Keratinocyte (primary cell): ENCODE data around the gene MAN2C1. TPM values are rescaled to one million over a fixed set of nuclear protein-coding genes. Genes with fewer than 3 reads are reported as not detected.

Experiments used
- DNase-seq: peaks from one replicate; pipeline ENCODE4 v3.0.0-alpha.2; 2011; ENCODE audit warnings: low read depth, missing footprints, low spot score
- FAIRE-seq: peaks from 2 replicates; lab custom pipeline; 2011; peaks lifted over from hg19 to GRCh38; lab: Jason Lieb, UNC
- H2AFZ ChIP-seq: 2 replicates; pipeline ENCODE4 v1.6.0; 2012; ENCODE audit warnings: low read length, control low read depth, inconsistent platforms; ENCODE audit not compliant: control insufficient read depth
- H3K27ac ChIP-seq: 2 replicates; pipeline ENCODE4 v1.5.1; 2011; ENCODE audit warnings: low read length; ENCODE audit not compliant: control insufficient read depth, insufficient read depth
- H3K27me3 ChIP-seq: 3 replicates; pipeline ENCODE4 v1.6.0; 2011; ENCODE audit warnings: low read length; ENCODE audit not compliant: control insufficient read depth, insufficient read depth; ENCODE audit errors: extremely low read depth
- H3K36me3 ChIP-seq, 2 experiments: 2 replicates in 1 of 2; 3 replicates in 1 of 2; pipeline ENCODE4 v1.5.1; 2011; ENCODE audit warnings: low read length in 2 of 2, mild to moderate bottlenecking in 1 of 2; ENCODE audit not compliant: control insufficient read depth in 2 of 2, insufficient read depth in 2 of 2; ENCODE audit errors: extremely low read depth in 1 of 2
- H3K4me1 ChIP-seq: 3 replicates; pipeline ENCODE4 v1.5.1; 2011; ENCODE audit warnings: low read length; ENCODE audit not compliant: control insufficient read depth, insufficient read depth; ENCODE audit errors: extremely low read depth
- H3K4me2 ChIP-seq: 3 replicates; pipeline ENCODE4 v1.6.0; 2011; ENCODE audit warnings: low read depth, low read length; ENCODE audit not compliant: control insufficient read depth, insufficient read depth; ENCODE audit errors: extremely low read depth
- H3K4me3 ChIP-seq, 3 experiments: fragments of 200-600 bp in 1 of 3; sonication (generic) in 1 of 3; 2 replicates in 2 of 3; 3 replicates in 1 of 3; pipeline ENCODE4 v1.5.1; 2011 to 2016; ENCODE audit warnings: low read length in 3 of 3, mild to moderate bottlenecking in 3 of 3, control low read depth in 2 of 3, inconsistent platforms in 1 of 3, low read depth in 1 of 3, mixed read lengths in 1 of 3, mixed run types in 1 of 3, moderate library complexity in 1 of 3; ENCODE audit not compliant: control insufficient read depth in 2 of 3, insufficient read depth in 2 of 3; ENCODE audit errors: extremely low read depth in 1 of 3
- H3K79me2 ChIP-seq: 2 replicates; pipeline ENCODE4 v1.6.0; 2012; ENCODE audit warnings: low read length; ENCODE audit not compliant: control insufficient read depth, insufficient read depth
- H3K9ac ChIP-seq: 3 replicates; pipeline ENCODE4 v1.6.0; 2011; ENCODE audit warnings: low read length; ENCODE audit not compliant: control insufficient read depth, insufficient read depth; ENCODE audit errors: extremely low read depth
- H3K9me1 ChIP-seq: 3 replicates; pipeline ENCODE4 v1.6.0; 2011; ENCODE audit warnings: low read length; ENCODE audit not compliant: control insufficient read depth, insufficient read depth; ENCODE audit errors: extremely low read depth
- H3K9me3 ChIP-seq: 2 replicates; pipeline ENCODE4 v1.5.1; 2012; ENCODE audit warnings: low read depth, low read length; ENCODE audit not compliant: control insufficient read depth
- H4K20me1 ChIP-seq: 3 replicates; pipeline ENCODE4 v1.6.0; 2011; ENCODE audit warnings: low read length; ENCODE audit not compliant: control insufficient read depth, insufficient read depth; ENCODE audit errors: extremely low read depth
- CTCF ChIP-seq, 3 experiments: IDR thresholded peaks in 1 of 3; conservative IDR thresholded peaks in 1 of 3; optimal IDR thresholded peaks in 1 of 3; 2 replicates in 2 of 3; 3 replicates in 1 of 3; pipeline versions ENCODE3 to v1.5.1; 2011; ENCODE audit warnings: low read length in 3 of 3, mild to moderate bottlenecking in 3 of 3, moderate library complexity in 2 of 3, control low read depth in 1 of 3, inconsistent platforms in 1 of 3; ENCODE audit not compliant: insufficient read depth in 2 of 3; ENCODE audit errors: extremely low read depth in 1 of 3
- EZH2 ChIP-seq: IDR thresholded peaks from one replicate; pipeline ENCODE4 v1.6.1; 2012; ENCODE audit warnings: inconsistent platforms, mild to moderate bottlenecking, low read length, moderate library complexity
- dilution Hi-C: fragments of 300-500 bp; cut with MboI; formaldehyde crosslinking; loops from one replicate; pipeline ENCODE4 v1.7.0; 2020; ENCODE audit warnings: low sequenced_read_pairs; ENCODE audit not compliant: extremely low pct_ligation_motif_present
- polyA plus RNA-seq, 5 experiments: library from polyadenylated mRNA; depleted of rRNA in 3 of 5; stranded (reverse) in 3 of 5; stranded (forward) in 1 of 5; unstranded in 1 of 5; fragments of >200 nt; gene quantifications; 1 replicate in 1 of 5; 2 replicates in 3 of 5; 3 replicates in 1 of 5; pipeline versions ENCODE4 v1.2.1 to v1.2.3, GENCODE V29; 2011 to 2012; ENCODE audit warnings: missing spikeins in 2 of 5, low read depth in 1 of 5, low replicate concordance in 1 of 5

MAN2C1 gene
- polyA plus RNA-seq, 1 donor (not counting 4 experiments of a cell fraction or from before 2014, with no cell fraction given): 35.4 TPM

- H3K9ac ChIP-seq: no peak overlapping the region
- no peak for DNase-seq
- H3K4me3 ChIP-seq: no peak overlapping the region
- H3K27ac ChIP-seq: no peak overlapping the region
- no peaks in the 10 kb centered on the region for H3K79me2 ChIP-seq
- no peaks in the 10 kb centered on the region for H3K9me1 ChIP-seq
- no peak for TF ChIP-seq EZH2
- no peak for TF ChIP-seq CTCF (optimal IDR thresholded peaks at IDR 0.05 in 1 of 3, IDR thresholded peaks at IDR 0.05 in 1 of 3, conservative IDR thresholded peaks at IDR 0.05 in 1 of 3; ENCODE audit: extremely low read depth in 1 of 3, insufficient read depth in 2 of 3, low read length in 3 of 3)
- no peaks in the 10 kb centered on the region for H3K27me3 ChIP-seq
- dilution Hi-C loops: no loop called here
- no peak for FAIRE-seq
- H4K20me1 ChIP-seq: no peaks in the 10 kb centered on the region
- no peak overlapping the region for H3K4me2 ChIP-seq
- H3K36me3 ChIP-seq: no peaks in the 10 kb centered on the region
- no peaks in the 10 kb centered on the region for H3K9me3 ChIP-seq
- H3K4me1 ChIP-seq: no peaks in the 10 kb centered on the region
- no peak overlapping the region for H2AFZ ChIP-seq
Observed at GRCh38 chr15:75327491-75327890, 40.9 kb downstream of the MAN2C1 start.

DNA sequence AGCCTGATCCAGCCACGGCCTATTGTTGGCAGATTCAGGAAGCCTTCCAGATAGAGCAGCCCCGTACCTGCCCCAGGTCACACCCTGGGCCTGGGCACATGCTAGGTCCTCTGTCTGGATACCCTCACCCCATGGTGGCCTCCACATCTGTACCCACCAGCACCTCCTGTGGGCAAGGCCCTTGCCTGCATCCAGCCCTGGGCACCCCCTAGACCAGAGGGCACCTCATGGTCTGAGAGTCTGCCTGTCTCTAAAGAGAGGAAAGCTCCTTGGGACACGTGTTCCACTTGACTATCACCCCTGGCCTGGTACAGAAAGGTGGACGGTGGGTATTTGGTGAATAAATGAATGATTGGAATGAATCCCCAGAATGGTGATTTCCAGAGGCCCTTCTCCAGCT is 41.4 kb downstream of the MAN2C1 start:
- Histone ChIP-seq H3K9me1 (no peaks in the 10 kb centered on the region), H3K9ac (no peak overlapping the region)
- FAIRE-seq: no peak

More for the DNA sequence above, 41.4 kb downstream of the MAN2C1 start:
- Histone ChIP-seq H3K27me3 (no peaks in the 10 kb centered on the region), H3K4me1 (no peaks in the 10 kb centered on the region), H3K4me3 (no peak overlapping the region), H3K79me2 (no peaks in the 10 kb centered on the region), H3K9me3 (no peaks in the 10 kb centered on the region), H3K4me2 (no peak overlapping the region), H3K36me3 (no peaks in the 10 kb centered on the region), H4K20me1 (no peaks in the 10 kb centered on the region), H3K27ac (no peak overlapping the region), H2AFZ (no peak overlapping the region)
- dilution Hi-C loops: no loop called here
- TF ChIP-seq EZH2: no peak
- TF ChIP-seq CTCF (optimal IDR thresholded peaks at IDR 0.05 in 1 of 3, IDR thresholded peaks at IDR 0.05 in 1 of 3, conservative IDR thresholded peaks at IDR 0.05 in 1 of 3; ENCODE audit: extremely low read depth in 1 of 3, insufficient read depth in 2 of 3, low read length in 3 of 3): no peak
- no peak for DNase-seq
